Measurements from ENCODE around the gene CCDC47. TPM values are rescaled to one million over a fixed set of nuclear protein-coding genes. Genes with fewer than 3 reads are reported as not detected.

Gene CCDC47
- total RNA-seq, 1 experiment from 2014 or later: 70.9 TPM

- TF ChIP-seq ESRRA (CRISPR knock-in tag; IDR thresholded peaks at IDR 0.05; ENCODE audit: borderline replicate concordance) (no peak), NFYB (CRISPR knock-in tag; conservative IDR thresholded peaks at IDR 0.05; ENCODE audit: low read depth) (no peak), MLX (CRISPR knock-in tag; IDR thresholded peaks at IDR 0.05) (no peak), NR3C1 (CRISPR knock-in tag; conservative IDR thresholded peaks at IDR 0.05; ENCODE audit: low read depth) (no peak), ZSCAN18 (CRISPR knock-in tag; IDR thresholded peaks at IDR 0.05) (no peak), ZNF512 (CRISPR knock-in tag; IDR thresholded peaks at IDR 0.05; ENCODE audit: borderline replicate concordance) (no peak), NFE2L1 (CRISPR knock-in tag; IDR thresholded peaks at IDR 0.05) (no peak), ZMAT4 (CRISPR knock-in tag; IDR thresholded peaks at IDR 0.05) (no peak)
- DNase-seq (ENCODE audit: low spot score) (no peak), ATAC-seq (no peak)
- POLR2A ChIA-PET: no interaction called here
- H3K4me3 Mint-ChIP-seq: no peak overlapping the region
- CTCF ChIA-PET: no interaction called here
- no peaks in the 10 kb centered on the region for H3K27me3 Mint-ChIP-seq (ENCODE audit: low read depth)
- no peak overlapping the region for H3K27ac Mint-ChIP-seq
- peaks cover 93% of the 10 kb centered on the region for H3K36me3 Mint-ChIP-seq
- H3K4me1 Mint-ChIP-seq: no peaks in the 10 kb centered on the region
- no peaks in the 10 kb centered on the region for H3K9me3 Mint-ChIP-seq
These were observed 36.6 kb upstream of the CCDC47 start for GRCh38 chr17:63809970-63810369.

GRCh38 chr17:63805591-63805990 is 32.2 kb upstream of the CCDC47 start:
- H3K27ac Mint-ChIP-seq: 0 out of 2 replicates have a peak overlapping the region, but pooled peaks have one; percentile 9
- no peaks in the 10 kb centered on the region for H3K27me3 Mint-ChIP-seq (ENCODE audit: low read depth)
- ChIA-PET POLR2A (no interaction called here), CTCF (no interaction called here)
- no peaks in the 10 kb centered on the region for H3K4me1 Mint-ChIP-seq
- TF ChIP-seq CREM (CRISPR knock-in tag; IDR thresholded peaks at IDR 0.05): no peak
- TF ChIP-seq CDX4 (CRISPR knock-in tag; IDR thresholded peaks at IDR 0.05; ENCODE audit: borderline replicate concordance): no peak
- no peak for TF ChIP-seq ZNF512 (CRISPR knock-in tag; IDR thresholded peaks at IDR 0.05; ENCODE audit: borderline replicate concordance)
- TF ChIP-seq ZNF671 (CRISPR knock-in tag; IDR thresholded peaks at IDR 0.05): no peak
- TF ChIP-seq ETV6 (CRISPR knock-in tag; IDR thresholded peaks at IDR 0.05): no peak
- TF ChIP-seq PRRX2 (CRISPR knock-in tag; IDR thresholded peaks at IDR 0.05): no peak
- no peak for TF ChIP-seq HMGXB4 (CRISPR knock-in tag; IDR thresholded peaks at IDR 0.05)
- TF ChIP-seq HMGA2 (CRISPR knock-in tag; IDR thresholded peaks at IDR 0.05): no peak
- TF ChIP-seq GABPB1 (CRISPR knock-in tag; IDR thresholded peaks at IDR 0.05): no peak
- TF ChIP-seq ESRRA (CRISPR knock-in tag; IDR thresholded peaks at IDR 0.05; ENCODE audit: borderline replicate concordance): no peak
- TF ChIP-seq E2F4 (CRISPR knock-in tag; IDR thresholded peaks at IDR 0.05; ENCODE audit: borderline replicate concordance, low read depth): no peak
- TF ChIP-seq GRHL2 (CRISPR knock-in tag; IDR thresholded peaks at IDR 0.05; ENCODE audit: insufficient replicate concordance, severe bottlenecking): no peak
- no peak for TF ChIP-seq FOXP1 (CRISPR knock-in tag; IDR thresholded peaks at IDR 0.05; ENCODE audit: borderline replicate concordance)
- TF ChIP-seq USF1 (CRISPR knock-in tag; IDR thresholded peaks at IDR 0.05): no peak
- no peak for TF ChIP-seq MAX (CRISPR knock-in tag; IDR thresholded peaks at IDR 0.05)
- peaks cover 79% of the 10 kb centered on the region for H3K36me3 Mint-ChIP-seq
- DNase-seq (ENCODE audit: low spot score): no peak
- H3K4me3 Mint-ChIP-seq: no peak overlapping the region
- ATAC-seq: no peak
- no peaks in the 10 kb centered on the region for H3K9me3 Mint-ChIP-seq
